Activated CD4-positive, alpha-beta T cell treated with anti-CD3 and anti-CD28 coated beads for 48 hours (primary cell): Measurements from ENCODE around the gene NEURL1B.
"Not testable (repeated sequence)": the region's sequence is repeated elsewhere in the genome, so short reads cannot be mapped to it uniquely, and the experiment has no call there.

ENCODE experiments used
- DNase-seq: peaks from one replicate; pipeline ENCODE4 v3.0.0-alpha.2; 2020

The NEURL1B gene

DNA sequence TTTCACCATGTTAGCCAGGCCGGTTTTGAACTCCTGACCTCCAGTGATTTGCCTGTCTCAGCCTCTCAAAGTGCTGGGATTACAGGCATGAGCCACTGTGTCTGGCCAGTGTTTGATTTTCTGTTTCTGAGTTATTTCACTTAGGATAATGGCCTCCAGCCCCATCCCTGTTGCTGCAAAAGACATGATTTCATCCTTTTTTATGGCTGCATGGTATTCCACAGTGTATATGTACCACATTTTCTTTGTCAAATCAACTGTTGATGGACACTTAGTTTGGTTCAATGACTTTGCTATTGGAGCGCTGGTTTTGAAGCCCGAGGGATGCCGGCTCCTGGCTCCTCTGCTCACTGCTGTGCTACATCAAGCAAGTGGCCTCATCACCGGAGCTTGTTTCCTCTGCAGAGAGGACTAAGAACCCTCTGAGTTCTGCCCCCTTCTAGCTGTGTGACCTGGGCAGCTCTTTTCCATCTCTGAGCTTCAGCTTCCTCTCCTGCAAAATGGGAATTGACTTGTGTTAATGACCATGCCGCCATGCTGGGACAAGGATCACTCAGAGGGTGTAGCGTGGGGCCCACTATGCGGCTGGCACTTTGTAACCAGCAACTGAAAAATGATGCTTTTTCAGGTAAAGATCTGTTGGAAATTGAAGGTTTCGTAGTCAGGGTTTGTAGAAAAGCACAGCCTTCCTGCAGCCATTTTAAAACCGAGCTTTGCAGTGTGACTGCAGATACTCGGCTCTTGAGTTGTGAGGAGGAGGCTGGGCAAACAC is 4.6 kb upstream of the NEURL1B start:
- no peak for DNase-seq

DNA sequence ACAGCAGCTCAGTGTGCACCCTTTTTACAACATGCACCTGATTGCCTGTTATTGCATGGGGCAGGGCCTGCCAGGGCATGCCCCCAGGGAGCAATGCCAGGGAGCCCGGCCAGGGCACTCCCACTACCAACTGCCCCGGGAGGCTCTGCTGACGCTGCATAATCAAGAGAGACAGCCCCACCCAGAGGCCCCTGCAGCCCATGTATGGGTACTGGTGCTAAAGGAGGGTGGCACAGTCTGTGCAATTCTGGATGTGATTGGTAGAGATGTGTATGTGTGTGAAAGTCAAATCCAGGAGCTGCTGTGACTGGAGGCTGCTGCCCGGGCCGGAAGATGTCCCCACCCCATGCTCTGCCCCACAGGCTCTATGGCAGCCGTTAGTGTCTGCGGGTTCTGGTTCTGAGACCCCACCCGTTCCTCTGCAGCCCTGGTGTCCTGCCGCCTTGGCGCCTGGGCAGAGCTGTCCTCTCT is 3.9 kb upstream of the NEURL1B start:
- DNase-seq: no peak

DNA sequence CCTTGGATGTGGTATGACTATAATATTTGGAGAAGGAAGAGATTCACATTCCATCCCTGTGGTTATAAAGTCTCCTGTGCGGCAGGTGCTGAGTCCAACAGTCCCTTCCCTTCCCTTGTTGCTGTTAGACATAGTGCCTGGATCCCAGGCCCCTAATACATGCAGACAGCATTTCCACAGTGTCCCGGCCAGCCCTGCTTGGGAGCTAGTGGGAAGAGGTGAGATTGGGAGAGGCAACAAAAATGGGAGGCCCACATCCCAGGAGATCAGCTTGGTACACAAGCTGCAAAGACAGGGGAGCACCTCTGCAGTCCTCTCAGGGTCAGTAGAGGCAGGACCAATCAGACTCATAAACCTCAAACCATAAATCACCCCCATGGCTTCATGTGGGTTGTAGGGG is 3.3 kb upstream of the NEURL1B start:
- DNase-seq: no peak

DNA sequence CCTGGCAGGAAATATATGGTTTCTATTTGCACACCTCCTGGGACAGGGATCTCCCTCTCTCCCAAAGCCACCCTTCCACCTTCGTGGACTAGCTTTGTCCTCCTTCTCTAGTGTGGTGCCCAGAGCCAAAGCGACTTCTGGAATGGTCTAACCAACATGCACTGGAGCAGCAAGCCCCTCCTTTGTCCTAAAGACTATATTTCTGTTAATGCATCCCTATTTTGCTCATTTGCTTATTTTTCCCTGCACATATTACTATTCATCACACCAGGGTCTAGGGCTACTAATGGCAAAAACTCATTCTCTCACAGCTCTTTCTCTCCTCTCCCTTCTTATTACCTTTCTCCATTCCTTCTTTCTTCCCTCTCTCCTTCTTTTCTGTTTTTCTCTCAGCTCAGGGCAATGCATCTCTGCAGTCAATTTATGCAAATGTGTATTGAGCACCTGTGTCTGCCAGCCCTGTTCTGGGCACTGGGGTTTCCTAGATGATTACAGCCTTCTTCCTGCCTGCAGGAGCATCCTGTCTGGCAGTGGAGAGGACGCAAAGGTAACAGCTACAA is 2.8 kb upstream of the NEURL1B start:
- no peak for DNase-seq

DNA sequence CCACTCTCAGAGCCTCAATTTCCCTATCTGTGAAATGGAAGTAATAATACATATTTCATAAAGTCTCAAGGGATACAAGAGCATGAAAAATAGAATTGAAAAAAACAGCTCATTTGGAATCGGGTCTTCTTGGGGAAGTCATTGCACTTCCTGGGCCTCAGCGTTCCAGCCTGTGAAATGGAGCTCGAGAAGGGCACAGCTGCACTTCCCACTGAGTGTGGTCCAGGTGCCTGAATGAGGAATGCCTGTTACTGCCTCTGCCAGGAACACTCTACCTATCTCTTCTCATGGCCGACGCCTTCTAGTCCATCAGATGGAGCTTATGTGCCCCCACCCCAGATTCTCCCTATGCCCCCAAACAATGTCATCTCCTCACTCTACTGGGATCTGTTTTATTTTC is 924 bp upstream of the NEURL1B start:
- no peak for DNase-seq

DNA sequence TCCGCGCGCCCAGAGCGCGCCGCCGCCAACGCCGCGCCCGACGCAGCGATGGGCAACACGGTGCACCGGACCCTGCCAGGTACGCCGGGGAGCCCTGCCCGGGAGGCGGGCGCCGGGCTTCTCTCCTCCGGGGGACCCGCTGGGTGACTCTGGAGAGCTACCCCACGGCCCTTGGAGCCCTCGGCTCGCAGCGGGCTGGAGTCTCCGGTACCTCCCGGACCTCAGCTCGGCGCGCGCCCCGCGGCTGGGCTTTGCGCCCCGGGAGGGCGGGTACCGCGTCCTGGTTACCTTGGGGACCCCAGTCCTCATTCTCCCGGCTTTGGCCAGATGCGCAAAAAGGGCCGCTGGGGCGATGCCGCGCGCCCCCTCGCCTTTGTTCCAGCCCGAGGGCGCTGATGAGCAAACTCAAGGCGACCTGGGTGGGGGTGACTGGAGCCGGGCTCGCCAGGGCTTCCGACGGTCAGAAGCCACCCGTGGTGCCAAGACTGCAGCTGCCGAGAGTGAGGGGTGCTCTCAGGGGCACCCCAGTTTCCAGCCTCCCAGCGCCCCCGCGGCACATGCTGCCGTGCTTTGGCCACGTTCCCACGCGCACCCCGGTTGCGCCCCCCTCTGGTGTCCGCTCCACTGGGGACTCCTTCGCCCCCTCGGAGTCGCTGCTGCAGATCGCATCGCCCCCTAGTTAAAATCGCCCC is 442 bp downstream of the NEURL1B start:
- peak; percentile 6 for DNase-seq

DNA sequence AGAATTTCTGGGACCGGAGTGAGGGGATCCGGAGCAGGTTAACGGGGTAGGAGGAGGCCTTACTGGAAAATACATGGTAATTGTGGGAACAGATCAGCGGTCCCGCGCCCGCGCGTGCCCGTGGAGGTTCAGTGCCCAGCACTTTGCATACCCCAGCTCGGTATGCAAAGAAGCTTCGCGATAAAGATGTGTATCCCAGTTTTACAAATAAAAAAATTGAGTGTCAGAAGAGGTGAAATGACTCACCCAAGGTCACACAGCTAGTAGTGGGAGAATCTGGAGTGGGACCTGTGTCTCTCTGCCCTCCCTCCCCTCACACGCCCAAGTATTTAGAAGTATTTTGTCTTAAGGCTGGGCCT is 967 bp downstream of the NEURL1B start:
- DNase-seq: no peak

DNA sequence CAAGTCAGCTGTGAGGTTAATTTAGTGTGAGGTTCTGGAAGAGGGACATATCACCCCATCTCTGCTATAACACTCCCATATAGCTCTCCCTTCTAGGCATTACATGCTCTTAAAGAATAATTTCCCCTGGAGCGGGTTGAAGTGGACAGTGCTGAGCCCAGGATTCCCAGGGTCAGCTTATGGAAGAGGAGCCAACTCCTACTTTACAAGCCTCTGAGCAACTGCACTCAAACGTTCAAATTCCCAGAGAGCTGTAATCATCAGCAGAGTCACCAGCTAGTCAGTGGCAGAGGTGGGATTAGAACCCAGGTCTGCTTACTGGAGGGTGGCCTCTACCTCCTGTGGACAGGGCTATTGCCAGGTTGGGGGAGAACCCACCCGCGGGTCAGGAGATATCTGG is 1.4 kb downstream of the NEURL1B start:
- DNase-seq: no peak

DNA sequence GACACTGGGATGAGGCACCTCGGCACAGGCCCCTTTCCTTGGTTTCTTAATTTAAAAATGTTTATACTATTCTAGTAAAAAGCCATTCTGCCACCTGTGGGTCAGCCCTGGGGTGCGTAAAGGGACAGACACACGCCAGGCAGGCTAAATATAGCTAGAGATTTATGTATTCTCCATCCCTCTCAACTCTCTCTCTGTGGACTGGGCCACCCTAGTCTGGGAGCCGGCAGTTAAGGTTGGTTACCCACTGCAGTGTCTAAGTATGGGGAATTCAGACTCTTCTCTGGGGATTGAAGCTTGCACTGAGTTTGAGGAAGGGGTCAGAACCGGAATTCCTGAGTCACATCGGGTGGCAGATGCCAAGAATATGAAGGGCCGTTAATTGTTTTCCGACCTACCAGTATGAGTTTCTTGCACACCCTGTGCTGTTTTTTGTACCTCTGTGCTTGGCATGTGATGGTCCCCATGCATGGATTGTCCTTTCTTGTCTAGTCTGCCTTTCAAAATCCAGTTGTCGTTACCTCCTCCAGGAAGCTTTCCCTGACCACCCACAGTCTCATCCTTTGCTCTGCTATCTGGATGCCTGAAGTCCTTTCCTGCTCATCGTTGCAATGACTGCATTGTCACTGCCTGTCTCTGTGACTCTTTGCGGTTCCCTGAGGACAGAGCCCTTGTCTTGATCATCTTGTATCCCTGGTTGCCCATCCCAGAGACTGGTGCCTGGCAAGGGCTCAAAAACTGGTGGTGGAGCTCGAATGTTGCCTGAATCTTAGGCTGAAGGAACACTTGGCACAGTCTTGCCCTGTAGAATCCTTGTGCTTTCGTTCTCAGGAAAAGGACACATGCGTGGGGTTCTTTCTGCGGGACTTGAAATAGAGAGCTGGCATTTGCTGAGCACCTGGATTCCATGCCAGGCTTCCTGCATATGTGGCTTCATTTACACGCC is 2.1 kb downstream of the NEURL1B start:
- DNase-seq: no peak

DNA sequence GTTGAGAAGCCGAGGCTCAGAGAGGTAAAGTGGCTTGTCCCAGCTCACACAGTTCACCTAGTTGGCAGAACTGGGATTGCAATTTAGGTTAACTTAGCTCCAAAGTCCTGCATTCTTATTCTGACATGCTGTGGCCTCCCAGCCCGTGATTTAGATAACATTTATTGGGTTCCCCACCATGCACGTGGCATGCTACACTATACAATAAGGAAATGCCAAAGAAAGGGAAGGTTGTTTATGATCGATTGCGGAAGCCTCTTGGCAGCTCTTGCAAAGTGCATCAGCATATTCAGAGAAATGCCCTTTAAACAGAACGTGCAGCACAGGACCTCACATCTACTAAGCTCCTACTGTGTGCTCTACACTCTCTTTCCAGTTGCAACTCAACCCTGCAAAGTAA is 3.2 kb downstream of the NEURL1B start:
- no peak for DNase-seq

DNA sequence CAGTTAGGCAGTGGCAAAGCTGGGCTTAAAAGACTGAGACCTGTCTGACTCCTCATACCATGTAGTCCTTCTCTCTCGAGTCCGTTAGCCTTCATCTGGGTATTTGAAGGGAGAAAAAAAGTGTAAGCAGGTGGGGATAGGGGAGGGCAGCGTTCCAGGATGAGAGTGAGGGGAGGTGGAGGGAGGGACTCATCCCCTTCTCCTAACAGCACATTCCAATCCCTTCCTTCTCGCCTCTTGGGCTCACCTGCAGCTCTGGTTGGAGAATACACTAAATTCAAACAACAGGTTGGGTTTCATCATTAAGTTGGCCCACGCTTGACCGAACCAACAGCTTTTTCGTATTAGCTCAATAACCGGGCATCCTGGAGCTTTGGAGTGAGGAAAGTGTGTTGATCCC is 3.6 kb downstream of the NEURL1B start:
- no peak for DNase-seq

DNA sequence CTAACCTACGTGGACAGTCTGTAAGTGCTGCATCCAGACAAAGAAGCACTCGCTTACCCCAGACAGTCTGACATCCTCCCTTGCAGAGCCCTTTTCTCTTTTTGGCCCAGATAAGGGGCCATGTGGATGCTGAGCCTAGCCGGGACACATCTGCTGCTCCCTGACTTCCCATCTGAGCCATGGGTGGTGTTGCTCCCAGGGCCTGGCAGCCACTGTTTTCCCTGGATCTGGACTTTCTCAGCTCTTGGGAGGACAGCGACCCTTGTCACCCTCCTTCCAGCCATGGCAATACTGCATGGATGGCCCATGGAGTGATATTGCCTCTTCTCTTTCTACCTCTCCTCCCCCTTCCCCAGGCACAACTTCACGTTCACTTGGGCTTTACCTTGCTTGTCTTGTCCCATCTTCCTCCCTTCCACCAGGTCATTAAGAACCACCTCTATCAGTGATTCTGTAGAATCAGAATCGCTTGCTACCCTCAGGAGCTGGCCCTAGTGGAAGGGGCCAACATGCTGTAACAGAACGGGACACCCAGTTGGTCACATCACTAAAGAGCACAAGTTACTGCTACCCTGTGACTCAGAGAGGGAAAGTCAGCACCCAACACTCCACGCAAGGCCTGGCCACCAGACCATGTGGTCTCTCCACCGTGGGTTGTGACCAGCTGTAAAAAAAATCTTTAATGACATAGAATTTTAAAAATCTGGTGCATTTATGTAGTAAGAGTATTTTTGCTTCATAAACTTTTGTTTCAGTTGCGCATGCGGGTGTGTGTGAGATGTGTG is 4.4 kb downstream of the NEURL1B start:
- no peak for DNase-seq

DNA sequence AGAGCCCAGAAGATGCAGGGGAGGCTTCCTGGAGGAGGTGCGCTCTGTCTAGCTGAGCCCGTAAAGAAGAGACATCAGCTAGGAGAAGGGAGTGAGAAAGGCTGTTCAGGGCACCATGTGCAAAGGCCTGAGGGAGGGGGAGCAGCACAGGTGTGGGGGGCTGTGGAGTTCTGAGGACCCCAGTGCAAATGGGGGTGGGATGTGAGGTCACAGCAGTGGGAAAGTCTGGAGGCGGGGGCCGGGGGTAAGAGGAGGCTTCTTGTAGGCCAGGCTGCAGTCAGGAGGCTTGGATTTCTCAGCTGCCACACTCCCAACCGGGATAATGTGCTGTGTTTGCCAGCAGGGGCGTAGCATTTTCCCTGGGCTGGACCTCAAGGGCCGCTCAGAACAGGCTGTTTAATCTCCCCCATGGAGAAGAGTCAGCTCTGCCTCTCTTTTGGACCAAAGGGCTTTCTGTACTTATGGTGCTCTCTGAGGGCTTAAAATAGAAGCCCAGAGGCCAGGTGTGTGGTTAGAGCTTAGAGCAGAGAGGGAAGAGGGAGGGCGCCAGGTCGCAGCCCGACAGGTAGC is 5.7 kb downstream of the NEURL1B start:
- no peak for DNase-seq

DNA sequence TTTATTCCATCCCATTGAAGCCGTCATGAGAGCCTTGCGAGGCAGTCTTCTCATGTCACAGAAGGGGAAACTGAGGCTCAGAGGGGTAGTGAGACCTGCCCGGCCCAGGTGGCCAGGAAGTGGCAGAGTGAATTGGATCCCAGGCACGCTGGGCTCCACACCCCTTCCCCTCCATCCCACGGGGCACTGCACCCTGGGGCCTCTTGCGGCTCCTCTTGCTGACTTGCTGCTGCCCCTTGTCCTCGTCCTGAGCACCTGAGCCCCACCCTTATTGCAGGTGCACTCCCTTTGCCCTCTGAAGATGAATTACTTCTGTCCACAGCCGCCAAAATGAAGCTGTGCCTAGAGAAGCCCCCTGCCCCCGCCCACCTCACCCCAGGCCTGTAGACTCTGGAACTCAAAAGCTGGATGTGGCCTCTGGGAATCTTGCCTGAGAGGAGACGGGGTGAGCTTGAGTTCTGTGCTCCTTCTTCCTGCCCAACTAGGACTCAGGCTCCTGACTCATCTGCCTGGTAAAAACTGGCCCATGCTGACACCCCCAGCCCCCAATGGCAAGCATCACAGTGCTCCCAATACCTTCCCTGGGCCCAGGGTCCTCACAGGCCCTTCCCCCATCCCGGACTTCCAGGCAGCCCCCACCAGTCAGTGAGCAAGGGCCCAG is 6.4 kb downstream of the NEURL1B start:
- DNase-seq: no peak

DNA sequence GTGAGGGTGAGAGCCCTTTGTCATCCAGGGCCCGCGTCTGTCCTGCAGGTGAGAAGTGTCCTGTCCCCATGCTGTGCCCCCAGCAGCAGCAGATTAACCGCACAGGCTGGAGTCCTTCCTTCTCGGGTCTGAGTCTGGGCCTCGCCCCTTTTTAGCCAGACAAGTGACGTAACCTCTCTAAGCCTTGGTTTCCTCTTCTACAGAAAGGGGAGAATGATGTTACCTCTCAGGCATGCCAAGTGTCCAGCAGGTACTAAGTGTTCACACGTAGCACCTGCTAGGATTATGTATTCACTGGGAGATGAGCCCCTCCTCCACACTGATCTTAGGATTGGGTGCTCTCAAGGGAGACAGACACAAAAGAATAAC is 6.9 kb downstream of the NEURL1B start:
- DNase-seq: no peak

DNA sequence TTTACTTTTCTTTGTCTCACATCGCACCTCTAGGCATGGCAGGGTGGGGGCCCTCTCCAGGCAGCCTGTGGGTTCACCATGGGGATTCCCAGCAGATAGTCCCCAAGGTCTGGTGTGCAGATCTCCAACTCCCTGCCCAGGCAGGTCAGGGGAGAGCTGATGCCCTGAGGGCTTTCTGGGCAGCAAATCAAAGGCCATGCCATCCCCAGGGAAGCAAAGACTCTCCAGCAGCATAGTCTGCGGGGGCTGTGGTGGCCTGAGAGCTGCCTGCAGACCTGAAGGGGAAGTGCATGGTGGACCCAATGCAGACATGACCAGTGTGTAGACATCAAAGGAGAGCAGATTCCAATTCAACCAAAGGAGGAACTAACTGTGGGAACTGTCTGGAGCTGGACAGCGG is 7.7 kb downstream of the NEURL1B start:
- no peak for DNase-seq

DNA sequence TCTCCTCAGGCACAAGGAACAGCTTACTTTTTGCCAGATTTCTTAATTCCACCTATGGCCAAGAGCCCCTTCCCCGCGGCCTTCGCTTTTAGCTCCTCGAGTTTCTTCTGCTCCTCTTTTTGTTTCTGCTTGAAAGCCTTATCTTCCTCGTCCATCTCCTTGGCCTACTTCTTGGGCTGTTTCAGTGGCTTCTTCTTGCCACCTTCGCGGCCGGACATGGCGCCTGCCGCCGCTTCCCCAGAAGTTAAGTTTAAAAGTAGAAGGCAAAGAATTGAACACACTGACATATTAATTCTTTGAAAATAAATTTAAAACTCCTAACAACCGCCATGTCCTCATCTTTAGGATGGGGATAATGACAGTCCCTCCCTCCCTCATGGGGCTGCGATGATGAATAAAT is 15.4 kb downstream of the NEURL1B start:
- DNase-seq: not testable (repeated sequence)

DNA sequence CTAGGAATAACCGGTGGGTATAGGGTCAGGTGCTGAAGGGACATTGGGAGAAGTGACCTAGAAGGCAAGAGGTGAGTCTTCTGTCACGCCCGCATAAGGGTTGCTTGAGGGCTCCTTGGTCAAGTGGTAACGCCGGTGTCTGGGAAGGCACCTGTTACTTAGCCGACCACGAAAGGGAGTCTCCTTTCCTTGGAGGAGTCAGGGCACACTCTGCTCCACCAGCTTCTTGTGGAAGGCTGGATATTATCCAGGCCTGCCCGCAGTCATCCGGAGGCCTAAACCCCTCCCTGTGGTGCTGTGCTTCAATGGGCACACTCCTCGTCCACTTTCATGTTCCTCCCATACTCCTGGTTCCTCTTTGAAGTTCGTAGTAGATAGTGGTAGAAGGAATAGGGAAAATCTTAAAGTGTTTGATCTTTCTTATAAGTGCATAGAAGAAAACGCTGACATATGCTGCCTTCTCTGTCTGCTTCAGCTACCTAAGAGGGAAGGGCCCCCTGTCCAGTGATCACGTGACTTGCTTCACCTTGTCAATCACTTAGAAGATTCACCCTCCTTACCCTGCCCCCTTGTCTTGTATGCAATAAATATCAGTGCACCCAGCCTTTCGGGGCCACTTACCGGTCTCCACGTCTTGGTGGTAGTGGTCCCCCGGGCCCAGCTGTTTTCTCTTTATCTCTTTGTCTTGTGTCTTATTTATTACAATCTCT is 16.6 kb downstream of the NEURL1B start:
- not testable (repeated sequence) for DNase-seq

DNA sequence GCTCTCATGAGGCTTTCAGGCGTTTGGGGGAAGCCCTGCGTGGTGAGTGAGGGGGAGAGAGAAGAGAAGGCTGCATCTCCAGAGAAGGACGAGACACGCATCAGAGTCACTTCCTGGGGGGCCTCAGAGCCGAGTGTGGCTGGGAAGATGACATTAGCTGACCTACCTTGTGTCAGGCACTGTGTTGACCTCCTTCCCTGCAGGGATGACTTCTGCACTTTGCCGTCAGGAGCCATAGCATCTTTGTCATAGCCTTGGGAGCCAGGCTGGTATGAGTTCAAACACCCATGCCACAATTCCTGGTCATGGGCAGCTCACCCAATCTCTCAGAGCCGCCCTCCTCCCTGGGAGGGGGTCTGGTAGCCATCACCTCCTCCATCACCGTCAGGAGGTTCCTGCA is 17.3 kb downstream of the NEURL1B start:
- no peak for DNase-seq

DNA sequence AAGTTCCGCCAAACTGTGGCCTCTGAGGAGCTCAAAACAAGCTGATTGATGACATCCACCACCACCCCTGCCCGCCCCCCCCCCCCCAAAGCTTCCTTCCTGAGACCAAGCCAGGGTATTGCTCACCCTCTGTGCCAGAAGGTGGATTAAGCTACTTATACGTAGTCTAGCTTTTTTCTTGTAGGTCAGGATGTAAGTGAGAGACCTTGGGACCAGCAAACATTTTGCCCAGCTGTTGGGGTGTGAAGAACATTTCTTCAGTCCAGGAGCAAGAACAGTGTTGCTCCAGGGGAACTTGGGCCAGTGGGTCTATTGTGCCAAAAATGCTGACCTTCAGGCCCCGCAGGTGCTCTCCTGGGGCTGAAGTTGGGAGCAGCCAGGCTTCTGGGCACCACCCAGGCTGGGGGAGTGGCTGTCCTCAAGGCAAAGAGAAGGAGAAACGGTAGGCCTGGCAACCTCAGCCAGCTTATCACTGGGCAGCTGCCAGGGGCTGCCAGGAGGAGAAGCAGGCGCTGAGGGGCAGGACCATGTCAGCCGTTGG is 18.0 kb downstream of the NEURL1B start:
- no peak for DNase-seq

DNA sequence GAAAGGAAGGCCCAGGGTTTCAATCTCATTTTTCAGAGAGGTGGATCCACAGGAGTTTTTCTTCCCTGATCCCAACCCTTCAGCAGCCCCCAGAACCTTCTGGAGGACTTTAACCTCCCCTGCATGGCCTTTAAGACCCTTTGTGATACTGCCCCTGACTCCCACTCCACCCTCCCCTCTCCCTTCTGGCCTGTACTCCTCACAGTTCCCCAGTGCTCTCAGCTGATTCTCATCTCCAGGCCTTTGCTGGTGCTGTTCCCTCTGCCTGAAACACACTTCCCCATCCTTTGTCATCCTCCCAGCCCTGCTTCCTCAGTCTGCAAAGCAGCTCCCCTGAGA is 18.5 kb downstream of the NEURL1B start:
- no peak for DNase-seq
